GM12892 (cell line): ENCODE results near the gene MCM3.

Experiments used
- DNase-seq: peaks from one replicate; pipeline ENCODE4 v3.0.0; 2011; ENCODE audit not compliant: insufficient read length
- FAIRE-seq: peaks from 2 replicates; lab custom pipeline; 2011; peaks lifted over from hg19 to GRCh38; lab: Jason Lieb, UNC
- POLR2A ChIP-seq: IDR thresholded peaks from 2 replicates; pipeline ENCODE4 v1.6.1; 2011; ENCODE audit warnings: low read depth, low read length, control low read depth
- POLR2AphosphoS5 ChIP-seq: IDR thresholded peaks from 2 replicates; pipeline ENCODE4 v1.6.1; 2011; ENCODE audit warnings: low read depth, low read length, control low read depth
- TAF1 ChIP-seq: IDR thresholded peaks from 2 replicates; pipeline ENCODE4 v1.6.1; 2011; ENCODE audit warnings: low read depth, mild to moderate bottlenecking, control low read depth, low read length, borderline replicate concordance

MCM3 gene

DNA sequence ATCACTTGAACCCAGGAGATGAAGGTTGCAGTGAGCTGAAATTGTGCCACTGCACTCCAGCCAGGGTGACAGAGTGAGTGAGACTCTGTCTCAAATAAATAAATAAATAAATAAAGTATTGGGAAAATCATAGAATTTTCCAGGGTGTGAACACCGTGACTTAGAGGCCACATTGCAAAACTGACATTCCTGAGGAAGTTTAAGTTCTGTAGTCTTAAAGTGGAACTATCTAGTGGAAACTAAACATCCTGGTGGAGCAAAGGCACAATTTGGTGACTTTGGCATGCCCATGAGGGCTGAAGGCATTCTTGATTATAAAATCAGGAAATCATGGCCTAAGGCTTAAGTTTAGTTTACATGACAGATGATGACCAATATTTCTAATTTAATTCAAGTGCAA lies 32.7 kb upstream of the MCM3 start:
- TF ChIP-seq POLR2AphosphoS5 (no peak), TAF1 (no peak), POLR2A (no peak)
- DNase-seq (no peak), FAIRE-seq (no peak)

DNA sequence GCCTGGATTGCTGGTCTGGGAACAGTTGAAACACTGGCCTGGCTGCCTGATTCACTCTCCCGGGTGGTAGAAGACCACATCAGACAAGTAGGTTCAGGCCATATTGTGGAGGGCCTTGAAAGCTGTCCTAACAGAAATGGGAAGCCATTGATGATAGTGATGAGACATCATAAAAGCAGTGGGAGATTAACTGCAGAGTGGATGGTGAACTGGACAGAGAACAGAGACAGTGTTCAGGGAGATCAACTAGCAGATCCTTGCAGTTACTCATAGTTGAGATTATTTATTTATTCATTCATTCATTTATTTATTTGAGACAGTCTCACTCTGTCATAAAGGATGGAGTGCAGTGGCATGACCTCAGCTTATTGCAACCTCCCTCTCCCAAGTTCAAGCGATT lies 30.2 kb upstream of the MCM3 start:
- FAIRE-seq (no peak), DNase-seq (no peak)

GRCh38 chr6:52312461-52312860 lies 27.9 kb upstream of the MCM3 start:
- FAIRE-seq: peak; percentile 5
- TF ChIP-seq POLR2A (no peak), POLR2AphosphoS5 (no peak), TAF1 (no peak)
- DNase-seq: no peak

More for the DNA sequence above, 30.2 kb upstream of the MCM3 start:
- TF ChIP-seq TAF1: no peak
- TF ChIP-seq POLR2A: no peak
- TF ChIP-seq POLR2AphosphoS5: no peak

GRCh38 chr6:52310932-52311331 lies 26.4 kb upstream of the MCM3 start:
- no peak for FAIRE-seq
- DNase-seq: no peak
- TF ChIP-seq TAF1 (no peak), POLR2A (no peak), POLR2AphosphoS5 (no peak)

- DNase-seq: no peak
- TF ChIP-seq POLR2A (no peak), POLR2AphosphoS5 (no peak), TAF1 (no peak)
- peak; percentile 70 for FAIRE-seq
Observed at GRCh38 chr6:52307900-52308372, 23.4 kb upstream of the MCM3 start.

- DNase-seq (no peak), FAIRE-seq (no peak)
- TF ChIP-seq POLR2A: no peak
- TF ChIP-seq POLR2AphosphoS5: no peak
- no peak for TF ChIP-seq TAF1
Observed at GRCh38 chr6:52306972-52307870, 22.7 kb upstream of the MCM3 start.

DNA sequence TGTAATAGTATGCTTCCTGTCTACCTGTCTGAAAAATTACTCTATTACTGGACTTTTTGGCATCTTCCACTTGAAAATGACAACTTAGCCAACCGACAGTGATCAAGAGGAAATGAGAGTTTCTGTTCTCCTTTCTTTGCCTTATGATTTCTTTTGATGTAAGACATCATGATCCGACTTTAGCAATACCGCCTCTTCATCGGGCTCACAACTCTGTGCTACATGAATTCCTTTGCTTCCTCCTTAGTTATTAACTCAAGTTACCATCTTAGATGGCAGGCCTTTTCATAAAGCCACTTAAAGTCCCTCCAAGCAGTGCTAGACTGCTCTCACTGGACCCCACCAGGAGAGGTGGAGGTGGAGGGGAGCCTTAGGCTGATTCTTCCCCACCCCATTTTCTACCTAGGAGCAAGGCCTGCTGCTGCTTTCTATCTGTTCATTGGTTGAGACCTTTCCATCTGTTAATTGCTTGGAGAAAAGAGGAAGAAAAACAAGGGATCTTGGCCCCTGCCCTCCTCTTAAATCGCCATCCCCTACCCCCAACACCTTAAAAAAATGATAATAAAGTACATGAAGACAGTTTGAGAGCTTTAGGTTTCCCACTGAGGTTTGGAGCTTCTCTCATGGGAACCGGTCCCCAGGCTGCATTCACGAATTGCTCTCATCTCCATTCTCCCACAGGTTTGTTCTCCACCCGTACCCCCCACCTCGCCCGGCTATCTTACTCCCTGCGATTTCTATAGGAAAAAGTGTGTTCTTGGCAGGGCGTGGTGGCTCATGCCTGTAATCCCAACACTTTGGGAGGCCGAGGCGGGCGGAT lies 21.6 kb upstream of the MCM3 start:
- peak; percentile 11; the same call in 1 of the 2 replicates for TF ChIP-seq POLR2A
- TF ChIP-seq TAF1: no peak
- TF ChIP-seq POLR2AphosphoS5: peak; percentile 48; the same call in 1 of the 2 replicates
- DNase-seq (no peak), FAIRE-seq (peak; percentile 90)

GRCh38 chr6:52305411-52305810 lies 20.9 kb upstream of the MCM3 start:
- no peak for DNase-seq
- TF ChIP-seq TAF1 (no peak), POLR2A (no peak), POLR2AphosphoS5 (no peak)
- no peak for FAIRE-seq

DNA sequence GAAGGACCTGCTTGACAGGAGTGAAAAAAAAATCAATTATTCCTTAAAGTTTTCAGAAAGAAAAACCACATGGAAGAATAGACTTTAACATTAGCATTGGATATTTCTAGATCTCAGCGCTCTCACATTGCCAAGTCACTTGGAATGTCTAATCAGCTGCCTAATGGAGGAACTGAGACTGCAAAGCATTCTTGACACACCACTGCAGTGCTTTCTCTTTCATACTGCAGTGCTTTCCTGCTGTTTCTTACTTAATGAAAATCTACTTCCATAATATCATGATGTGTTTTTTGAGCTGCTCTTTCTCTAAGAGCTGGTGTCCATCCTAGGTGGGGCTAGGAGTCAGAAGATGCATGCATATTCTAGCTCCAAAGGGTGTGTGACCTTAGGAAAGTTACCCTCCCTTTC lies 20.4 kb upstream of the MCM3 start:
- no peak for TF ChIP-seq POLR2AphosphoS5
- FAIRE-seq (peak; percentile 40), DNase-seq (no peak)

DNA sequence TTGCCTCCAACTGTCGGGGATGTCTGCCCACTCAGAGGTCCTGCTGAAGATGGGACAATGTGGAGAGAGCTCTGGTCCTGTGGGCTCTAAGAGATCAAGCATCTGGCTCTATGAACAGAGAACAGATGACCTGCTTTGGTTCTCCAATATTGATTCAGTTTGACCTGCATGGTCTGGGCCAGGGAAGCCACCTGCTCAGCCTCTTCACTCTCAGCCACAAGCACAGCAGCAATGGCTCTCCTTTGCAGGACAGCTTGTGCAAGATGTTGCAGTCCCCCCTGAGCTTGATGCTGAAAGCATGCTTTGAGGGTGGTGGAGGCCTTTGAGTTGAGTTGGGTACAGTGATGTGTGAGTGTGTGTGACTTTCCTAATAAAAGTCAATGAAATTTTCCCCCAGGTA lies 18.6 kb upstream of the MCM3 start:
- TF ChIP-seq POLR2AphosphoS5 (no peak), POLR2A (no peak), TAF1 (no peak)
- no peak for DNase-seq
- FAIRE-seq: peak; percentile 44

DNA sequence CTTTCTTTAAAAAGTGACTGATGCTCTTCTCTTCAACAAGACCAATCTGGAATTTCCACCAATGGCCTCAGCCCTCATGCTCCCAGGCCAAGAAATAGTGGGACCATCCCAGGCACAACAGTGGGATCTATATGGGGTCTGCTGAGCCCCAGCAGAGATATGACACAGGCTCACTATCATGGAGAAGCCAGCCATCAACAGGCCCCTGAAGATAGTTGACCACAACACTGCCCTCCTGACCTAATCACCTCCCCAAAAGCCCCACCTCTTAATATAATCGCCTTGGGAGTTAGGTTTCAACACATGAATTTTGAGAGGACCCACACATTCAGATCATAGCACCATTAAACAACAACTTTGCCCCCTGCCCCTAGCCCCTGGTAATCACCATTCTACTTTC lies 16.8 kb upstream of the MCM3 start:
- FAIRE-seq: no peak

DNA sequence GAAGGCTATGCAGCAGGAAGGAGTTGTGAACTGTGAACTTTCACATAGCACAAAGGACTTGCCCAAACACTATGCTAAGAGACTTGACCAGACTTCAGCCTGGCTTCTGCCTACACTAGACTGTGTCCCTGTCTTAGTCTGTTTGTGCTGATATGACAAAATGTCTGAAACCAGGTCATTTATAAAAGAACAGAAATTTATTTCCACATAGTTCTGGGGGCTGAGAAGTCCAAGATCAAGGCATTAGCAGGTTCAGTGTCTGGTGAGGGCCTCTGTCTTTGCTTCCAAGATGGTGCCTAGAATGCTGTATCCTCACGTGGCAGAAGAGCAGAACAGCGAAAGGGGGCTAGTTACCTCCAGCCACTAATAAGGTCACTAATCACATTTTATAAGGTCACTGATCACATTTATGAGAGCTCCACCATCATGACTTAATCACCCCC lies 16.0 kb upstream of the MCM3 start:
- no peak for DNase-seq
- no peak for TF ChIP-seq POLR2A
- TF ChIP-seq TAF1: no peak
- TF ChIP-seq POLR2AphosphoS5: no peak
- FAIRE-seq: no peak

More for the DNA sequence above, 16.8 kb upstream of the MCM3 start:
- DNase-seq: no peak
- TF ChIP-seq POLR2AphosphoS5: no peak
- TF ChIP-seq TAF1: no peak
- no peak for TF ChIP-seq POLR2A
